Loucy (cell line): ENCODE results near the gene DEFB132.

Experiments
- H2AFZ ChIP-seq: fragments of 200-600 bp; sonication (generic); 2 replicates; pipeline ENCODE4 v1.6.0; 2016; ENCODE audit warnings: antibody characterized with exemption, mild to moderate bottlenecking, low read length, moderate library complexity
- H3F3A ChIP-seq: fragments of 200-600 bp; 2 replicates; pipeline ENCODE4 v1.6.0; 2016; ENCODE audit warnings: antibody characterized with exemption, low read depth, mild to moderate bottlenecking
- H3K27me3 ChIP-seq: fragments of 200-600 bp; sonication (generic); 2 replicates; pipeline ENCODE4 v1.6.1; 2014; ENCODE audit warnings: low read length, mild to moderate bottlenecking; ENCODE audit not compliant: insufficient read depth, poor library complexity, severe bottlenecking
- H3K36me3 ChIP-seq: fragments of 200-600 bp; sonication (generic); 2 replicates; pipeline ENCODE4 v1.6.1; 2016; ENCODE audit warnings: low read length; ENCODE audit not compliant: insufficient read depth
- H3K4me1 ChIP-seq: fragments of 200-600 bp; sonication (generic); 2 replicates; pipeline ENCODE4 v1.5.1; 2014; ENCODE audit warnings: low read length, mild to moderate bottlenecking; ENCODE audit not compliant: insufficient read depth, poor library complexity, severe bottlenecking
- H3K4me2 ChIP-seq: fragments of 200-600 bp; sonication (generic); 2 replicates; pipeline ENCODE4 v1.6.0; 2014; ENCODE audit warnings: antibody characterized with exemption, low read length, low read depth, mild to moderate bottlenecking; ENCODE audit not compliant: poor library complexity, severe bottlenecking
- H3K4me3 ChIP-seq: fragments of 200-600 bp; sonication (generic); 2 replicates; pipeline ENCODE4 v1.5.1; 2014; ENCODE audit warnings: low read length, mild to moderate bottlenecking, mixed read lengths; ENCODE audit not compliant: poor library complexity, severe bottlenecking
- H3K79me2 ChIP-seq: fragments of 200-600 bp; sonication (generic); 2 replicates; pipeline ENCODE4 v1.6.1; 2014; ENCODE audit warnings: low read length; ENCODE audit not compliant: insufficient read depth
- H3K9ac ChIP-seq: fragments of 200-600 bp; sonication (generic); 2 replicates; pipeline ENCODE4 v1.6.0; 2014; ENCODE audit warnings: mild to moderate bottlenecking, low read depth, low read length, moderate library complexity; ENCODE audit not compliant: poor library complexity, severe bottlenecking
- H3K9me2 ChIP-seq: fragments of 200-600 bp; sonication (generic); replicated peaks from 2 replicates; pipeline ENCODE4 v1.6.1; 2016; ENCODE audit warnings: low read depth, low read length, mixed read lengths
- H3K9me3 ChIP-seq: fragments of 200-600 bp; sonication (generic); 2 replicates; pipeline ENCODE4 v1.6.1; 2014; ENCODE audit warnings: mild to moderate bottlenecking, antibody characterized with exemption, low read length, low read depth; ENCODE audit not compliant: insufficient read depth
- H4K20me1 ChIP-seq: fragments of 200-600 bp; sonication (generic); 2 replicates; pipeline ENCODE4 v1.6.0; 2014; ENCODE audit warnings: antibody characterized with exemption, low read length, mild to moderate bottlenecking; ENCODE audit not compliant: insufficient read depth, poor library complexity, severe bottlenecking
- CTCF ChIP-seq: fragments of 200-600 bp; sonication (generic); conservative IDR thresholded peaks from 2 replicates; pipeline ENCODE4 v1.5.1; 2014; ENCODE audit warnings: mild to moderate bottlenecking, antibody characterized with exemption, low read length
- EZH2phosphoT487 ChIP-seq: fragments of 200-600 bp; IDR thresholded peaks from 2 replicates; pipeline ENCODE4 v1.6.1; 2018; ENCODE audit warnings: antibody characterized with exemption, mild to moderate bottlenecking, moderate library complexity, borderline replicate concordance

DEFB132 gene

DNA sequence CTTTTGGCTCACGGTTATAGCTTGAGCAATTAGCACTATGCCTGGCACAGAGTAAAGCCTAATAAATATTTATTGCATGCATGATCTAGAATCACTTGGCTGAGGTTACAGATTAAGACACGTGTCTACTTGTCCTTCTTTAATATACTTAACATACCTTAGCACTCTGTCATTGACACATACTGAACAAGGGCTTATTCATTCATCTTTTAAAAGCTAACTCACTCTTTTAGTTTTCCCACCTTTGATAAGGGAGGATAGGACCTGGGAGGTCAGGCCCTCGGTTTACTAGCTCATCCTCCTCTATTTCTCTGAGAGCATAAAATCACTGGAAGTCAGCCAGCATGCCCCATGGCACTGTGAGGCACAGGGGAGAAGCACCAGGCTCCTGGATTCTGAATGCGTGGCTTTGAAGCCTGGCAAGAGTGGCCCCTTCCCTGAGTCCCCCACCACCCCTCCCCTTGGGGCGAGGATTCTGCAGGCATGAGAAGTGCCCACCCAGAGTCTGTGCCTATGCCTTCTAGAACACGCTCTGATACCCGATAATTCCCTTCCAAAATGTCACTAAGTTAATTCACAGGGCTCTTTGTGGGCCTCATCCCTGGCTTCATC lies 51.0 kb downstream of the DEFB132 start:
- no peak for TF ChIP-seq EZH2phosphoT487
- TF ChIP-seq CTCF = no peak
- no peaks in the 10 kb centered on the region for H3K9me2 ChIP-seq
- peaks cover 19% of the 10 kb centered on the region for H3K4me1 ChIP-seq
- no peak overlapping the region for H3K4me2 ChIP-seq
- H3K79me2 ChIP-seq = no peaks in the 10 kb centered on the region
- no peaks in the 10 kb centered on the region for H3K9me3 ChIP-seq
- 0 out of 2 replicates have a peak, but pooled peaks cover 3% of the 10 kb centered on the region for H3F3A ChIP-seq
- no peaks in the 10 kb centered on the region for H3K36me3 ChIP-seq
- no peaks in the 10 kb centered on the region for H3K27me3 ChIP-seq
- no peaks in the 10 kb centered on the region for H4K20me1 ChIP-seq
- H3K9ac ChIP-seq = peak overlapping the region; percentile 58
- H2AFZ ChIP-seq = no peak overlapping the region
- H3K4me3 ChIP-seq = no peak overlapping the region

- Histone ChIP-seq H3K4me2 (peak overlapping the region; percentile 70), H3K27me3 (no peaks in the 10 kb centered on the region), H3K9me2 (no peaks in the 10 kb centered on the region), H2AFZ (peak overlapping the region; percentile 80), H3K9ac (peak overlapping the region; percentile 58), H3F3A (0 out of 2 replicates have a peak, but pooled peaks cover 3% of the 10 kb centered on the region), H3K4me3 (peak overlapping the region; percentile 69), H3K79me2 (no peaks in the 10 kb centered on the region), H4K20me1 (no peaks in the 10 kb centered on the region), H3K4me1 (peaks cover 23% of the 10 kb centered on the region), H3K9me3 (no peaks in the 10 kb centered on the region), H3K36me3 (no peaks in the 10 kb centered on the region)
- TF ChIP-seq CTCF (no peak), EZH2phosphoT487 (no peak)
These were observed 51.8 kb downstream of the DEFB132 start for GRCh38 chr20:309306-309840.

DNA sequence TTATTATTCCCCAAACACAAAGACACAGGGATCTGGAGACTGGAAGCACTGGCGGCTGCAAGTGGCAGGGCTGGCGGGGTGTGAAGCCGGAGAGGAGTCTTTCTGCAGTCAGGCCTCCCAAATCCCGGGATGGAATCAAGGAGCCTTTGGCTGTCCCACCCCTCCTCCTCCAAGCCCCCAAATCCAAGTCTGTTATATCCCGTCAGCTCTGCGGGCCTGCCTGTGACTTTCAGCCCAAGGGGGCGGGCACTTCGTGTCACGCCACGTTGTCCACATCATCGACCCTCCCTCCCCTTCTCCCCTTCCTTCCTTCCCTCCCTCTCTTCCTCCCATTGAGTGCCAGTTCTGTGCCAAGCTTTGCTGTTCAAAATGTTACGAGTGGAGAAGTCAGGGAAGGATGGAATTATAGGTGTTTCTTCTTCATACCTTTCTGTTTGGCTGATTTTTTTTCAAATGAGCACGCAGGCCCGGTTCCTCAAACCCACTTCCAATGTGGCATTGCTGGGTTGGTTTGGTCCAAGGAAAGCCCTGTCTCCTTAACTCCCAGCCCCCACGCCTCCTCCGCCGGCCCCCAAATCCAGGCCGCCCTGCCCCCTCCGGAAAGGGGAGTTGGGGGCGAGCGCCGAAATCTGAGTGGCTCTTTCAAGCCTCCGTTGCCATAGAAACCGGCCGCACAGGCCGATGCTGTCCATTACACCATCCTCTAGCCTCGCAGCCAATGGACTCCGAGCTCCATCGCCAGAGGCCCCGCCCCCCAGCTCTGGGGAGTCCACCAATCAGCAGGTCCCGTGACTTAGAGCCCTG lies 52.5 kb downstream of the DEFB132 start:
- Histone ChIP-seq H3K4me2 (peak overlapping the region; percentile 70), H2AFZ (peak overlapping the region; percentile 80), H3F3A (0 out of 2 replicates have a peak, but pooled peaks cover 3% of the 10 kb centered on the region), H3K4me1 (peaks cover 23% of the 10 kb centered on the region), H4K20me1 (no peaks in the 10 kb centered on the region), H3K79me2 (no peaks in the 10 kb centered on the region), H3K9me3 (no peaks in the 10 kb centered on the region), H3K4me3 (peak overlapping the region; percentile 69), H3K9ac (peak overlapping the region; percentile 58), H3K27me3 (no peaks in the 10 kb centered on the region), H3K9me2 (no peaks in the 10 kb centered on the region), H3K36me3 (no peaks in the 10 kb centered on the region)
- TF ChIP-seq EZH2phosphoT487 (no peak), CTCF (no peak)
